Stomach (tissue), 4 donors: ENCODE measurements around the gene PARVG.

Experiments
- POLR2AphosphoS5 ChIP-seq, 3 donors: sonication (generic); formaldehyde crosslinking; IDR thresholded peaks; one replicate each; pipeline ENCODE4 v1.6.1; 2016; ENCODE audit warnings: antibody characterized with exemption in 3 of 3
- TF ChIP-seq, protein P1 (sequence below), 7 experiments: fragments of 450-650 bp in 4 of 7; fragments of 200-600 bp in 3 of 7; sonication (generic) in 3 of 7; IDR thresholded peaks; one replicate each; pipeline ENCODE4 v1.5.1; 2016 to 2019; ENCODE audit warnings: antibody characterized with exemption in 7 of 7, control low read depth in 2 of 7, mild to moderate bottlenecking in 1 of 7

DNA sequence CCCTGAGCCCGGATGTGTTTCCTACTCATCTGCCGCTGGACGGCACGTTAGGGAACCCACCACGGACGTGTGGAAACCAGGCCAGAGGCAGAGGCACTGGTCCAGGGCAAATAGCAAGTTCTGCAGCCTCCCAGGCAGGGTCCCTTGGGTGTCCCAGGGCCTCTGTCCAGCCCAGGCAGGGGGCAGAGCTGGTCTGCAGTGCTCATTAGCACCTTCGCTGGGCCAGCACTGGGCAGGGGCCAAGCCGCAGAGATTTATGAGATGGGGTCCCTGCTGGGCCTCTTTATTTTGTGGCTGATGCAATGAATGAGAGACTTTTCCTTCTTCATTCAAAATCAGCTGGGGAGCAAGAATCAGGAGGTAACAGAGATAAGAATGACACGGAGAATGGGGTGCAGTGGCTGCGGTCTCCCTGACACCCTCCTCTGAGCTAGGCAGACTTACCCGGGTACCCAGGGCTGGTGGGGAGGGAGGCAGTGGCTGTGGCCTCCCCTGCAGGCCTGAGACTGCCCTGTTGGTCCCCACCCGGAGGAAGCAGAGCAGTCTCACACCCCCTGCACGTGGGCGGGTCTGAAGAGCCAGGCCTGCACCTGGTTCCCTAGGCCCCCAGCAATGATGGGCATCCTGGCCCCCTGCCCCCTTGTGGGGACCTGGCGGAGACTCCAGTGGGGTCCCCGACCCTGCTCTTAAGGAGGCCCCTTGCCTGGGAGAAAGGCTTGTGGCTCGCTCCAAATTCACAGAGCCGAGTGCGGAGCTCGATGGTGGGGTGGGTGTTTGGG, 14.0 kb upstream of the PARVG start:
- TF ChIP-seq, protein P1, sequence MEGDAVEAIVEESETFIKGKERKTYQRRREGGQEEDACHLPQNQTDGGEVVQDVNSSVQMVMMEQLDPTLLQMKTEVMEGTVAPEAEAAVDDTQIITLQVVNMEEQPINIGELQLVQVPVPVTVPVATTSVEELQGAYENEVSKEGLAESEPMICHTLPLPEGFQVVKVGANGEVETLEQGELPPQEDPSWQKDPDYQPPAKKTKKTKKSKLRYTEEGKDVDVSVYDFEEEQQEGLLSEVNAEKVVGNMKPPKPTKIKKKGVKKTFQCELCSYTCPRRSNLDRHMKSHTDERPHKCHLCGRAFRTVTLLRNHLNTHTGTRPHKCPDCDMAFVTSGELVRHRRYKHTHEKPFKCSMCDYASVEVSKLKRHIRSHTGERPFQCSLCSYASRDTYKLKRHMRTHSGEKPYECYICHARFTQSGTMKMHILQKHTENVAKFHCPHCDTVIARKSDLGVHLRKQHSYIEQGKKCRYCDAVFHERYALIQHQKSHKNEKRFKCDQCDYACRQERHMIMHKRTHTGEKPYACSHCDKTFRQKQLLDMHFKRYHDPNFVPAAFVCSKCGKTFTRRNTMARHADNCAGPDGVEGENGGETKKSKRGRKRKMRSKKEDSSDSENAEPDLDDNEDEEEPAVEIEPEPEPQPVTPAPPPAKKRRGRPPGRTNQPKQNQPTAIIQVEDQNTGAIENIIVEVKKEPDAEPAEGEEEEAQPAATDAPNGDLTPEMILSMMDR (IDR thresholded peaks at IDR 0.05): no peak
- no peak for TF ChIP-seq POLR2AphosphoS5 (IDR thresholded peaks at IDR 0.05)
